WTC11 (cell line): ENCODE measurements around the gene CD209.

Experiments used
- ATF3 ChIP-seq: sonication (generic); formaldehyde crosslinking; conservative IDR thresholded peaks from 2 replicates; pipeline ENCODE4 v1.8.1; 2022; ENCODE audit warnings: mild to moderate bottlenecking, missing genetic modification reagents
- ESRRA ChIP-seq: sonication (generic); formaldehyde crosslinking; IDR thresholded peaks from 2 replicates; pipeline ENCODE4 v1.8.1; 2022; ENCODE audit warnings: mild to moderate bottlenecking, missing genetic modification reagents, borderline replicate concordance
- FOXJ3 ChIP-seq: sonication (generic); formaldehyde crosslinking; IDR thresholded peaks from 2 replicates; pipeline ENCODE4 v1.9.0; 2021; ENCODE audit warnings: missing genetic modification reagents, mild to moderate bottlenecking, borderline replicate concordance
- FOXK1 ChIP-seq: sonication (generic); formaldehyde crosslinking; IDR thresholded peaks from 2 replicates; pipeline ENCODE4 v1.8.0; 2022; ENCODE audit warnings: mild to moderate bottlenecking, moderate library complexity, missing genetic modification reagents
- NR2C2 ChIP-seq: sonication (generic); formaldehyde crosslinking; IDR thresholded peaks from 2 replicates; pipeline ENCODE4 v1.8.0; 2022; ENCODE audit warnings: mild to moderate bottlenecking, missing genetic modification reagents
- NR3C1 ChIP-seq: sonication (generic); formaldehyde crosslinking; conservative IDR thresholded peaks from 2 replicates; pipeline ENCODE4 v1.8.1; 2023; ENCODE audit warnings: low read depth, mild to moderate bottlenecking, missing genetic modification reagents
- RELA ChIP-seq: sonication (generic); formaldehyde crosslinking; IDR thresholded peaks from 2 replicates; pipeline ENCODE4 v1.8.1; 2022; ENCODE audit warnings: missing genetic modification reagents, mild to moderate bottlenecking, borderline replicate concordance
- SMAD4 ChIP-seq: sonication (generic); formaldehyde crosslinking; IDR thresholded peaks from 2 replicates; pipeline ENCODE4 v1.8.0; 2022; ENCODE audit warnings: mild to moderate bottlenecking, missing genetic modification reagents
- USF2 ChIP-seq: sonication (generic); formaldehyde crosslinking; IDR thresholded peaks from 2 replicates; pipeline ENCODE4 v1.8.1; 2023; ENCODE audit warnings: mild to moderate bottlenecking, missing genetic modification reagents, moderate library complexity
- ZNF396 ChIP-seq: fragments of 250-450 bp; sonication (Bioruptor Pico); IDR thresholded peaks from 2 replicates; pipeline ENCODE4 v1.8.0; 2021; ENCODE audit warnings: mild to moderate bottlenecking, moderate library complexity, borderline replicate concordance
- TF ChIP-seq, protein P1 (sequence below): fragments of 200-600 bp; IDR thresholded peaks from 2 replicates; pipeline ENCODE4 v1.8.0; 2022; ENCODE audit warnings: antibody characterized with exemption
- TF ChIP-seq, protein P2 (sequence below): sonication (generic); formaldehyde crosslinking; IDR thresholded peaks from 2 replicates; pipeline ENCODE4 v1.8.0; 2022; ENCODE audit warnings: mild to moderate bottlenecking, missing genetic modification reagents

DNA sequence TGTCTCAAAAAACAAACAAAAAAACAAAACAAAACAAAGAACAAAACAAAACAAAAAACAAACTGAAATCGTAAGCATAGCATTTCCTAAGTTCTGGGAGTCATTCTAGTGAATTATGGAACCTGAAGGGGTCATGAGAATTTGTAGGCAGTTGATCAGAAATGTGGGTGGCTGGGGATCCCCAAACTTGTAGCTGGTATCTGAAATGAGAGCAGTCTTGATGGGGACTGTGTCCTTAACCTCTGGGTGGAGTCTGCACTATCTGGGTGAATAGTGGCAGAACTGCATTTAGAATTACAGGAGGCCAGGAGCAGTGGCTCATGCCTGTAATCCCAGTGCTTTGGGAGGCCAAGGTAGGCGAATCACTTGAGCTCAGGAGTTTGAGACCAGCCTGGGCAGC is 21.5 kb downstream of the CD209 start:
- TF ChIP-seq ZNF396 (CRISPR knock-in tag) (no peak), ESRRA (CRISPR knock-in tag) (no peak), FOXK1 (CRISPR knock-in tag) (no peak), ATF3 (CRISPR knock-in tag) (no peak), RELA (CRISPR knock-in tag) (no peak), USF2 (CRISPR knock-in tag) (no peak), FOXJ3 (CRISPR knock-in tag) (no peak), NR3C1 (CRISPR knock-in tag) (no peak), SMAD4 (no peak), NR2C2 (no peak)
- TF ChIP-seq, protein P1, sequence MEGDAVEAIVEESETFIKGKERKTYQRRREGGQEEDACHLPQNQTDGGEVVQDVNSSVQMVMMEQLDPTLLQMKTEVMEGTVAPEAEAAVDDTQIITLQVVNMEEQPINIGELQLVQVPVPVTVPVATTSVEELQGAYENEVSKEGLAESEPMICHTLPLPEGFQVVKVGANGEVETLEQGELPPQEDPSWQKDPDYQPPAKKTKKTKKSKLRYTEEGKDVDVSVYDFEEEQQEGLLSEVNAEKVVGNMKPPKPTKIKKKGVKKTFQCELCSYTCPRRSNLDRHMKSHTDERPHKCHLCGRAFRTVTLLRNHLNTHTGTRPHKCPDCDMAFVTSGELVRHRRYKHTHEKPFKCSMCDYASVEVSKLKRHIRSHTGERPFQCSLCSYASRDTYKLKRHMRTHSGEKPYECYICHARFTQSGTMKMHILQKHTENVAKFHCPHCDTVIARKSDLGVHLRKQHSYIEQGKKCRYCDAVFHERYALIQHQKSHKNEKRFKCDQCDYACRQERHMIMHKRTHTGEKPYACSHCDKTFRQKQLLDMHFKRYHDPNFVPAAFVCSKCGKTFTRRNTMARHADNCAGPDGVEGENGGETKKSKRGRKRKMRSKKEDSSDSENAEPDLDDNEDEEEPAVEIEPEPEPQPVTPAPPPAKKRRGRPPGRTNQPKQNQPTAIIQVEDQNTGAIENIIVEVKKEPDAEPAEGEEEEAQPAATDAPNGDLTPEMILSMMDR = no peak
- TF ChIP-seq, protein P2, sequence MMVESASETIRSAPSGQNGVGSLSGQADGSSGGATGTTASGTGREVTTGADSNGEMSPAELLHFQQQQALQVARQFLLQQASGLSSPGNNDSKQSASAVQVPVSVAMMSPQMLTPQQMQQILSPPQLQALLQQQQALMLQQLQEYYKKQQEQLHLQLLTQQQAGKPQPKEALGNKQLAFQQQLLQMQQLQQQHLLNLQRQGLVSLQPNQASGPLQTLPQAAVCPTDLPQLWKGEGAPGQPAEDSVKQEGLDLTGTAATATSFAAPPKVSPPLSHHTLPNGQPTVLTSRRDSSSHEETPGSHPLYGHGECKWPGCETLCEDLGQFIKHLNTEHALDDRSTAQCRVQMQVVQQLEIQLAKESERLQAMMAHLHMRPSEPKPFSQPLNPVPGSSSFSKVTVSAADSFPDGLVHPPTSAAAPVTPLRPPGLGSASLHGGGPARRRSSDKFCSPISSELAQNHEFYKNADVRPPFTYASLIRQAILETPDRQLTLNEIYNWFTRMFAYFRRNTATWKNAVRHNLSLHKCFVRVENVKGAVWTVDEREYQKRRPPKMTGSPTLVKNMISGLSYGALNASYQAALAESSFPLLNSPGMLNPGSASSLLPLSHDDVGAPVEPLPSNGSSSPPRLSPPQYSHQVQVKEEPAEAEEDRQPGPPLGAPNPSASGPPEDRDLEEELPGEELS (CRISPR knock-in tag) = no peak
